HepG2 (cell line): ENCODE measurements around the gene NEDD8. TPM values are rescaled to one million over a fixed set of nuclear protein-coding genes. Genes with fewer than 3 reads are reported as not detected.

Source experiments
- E2F1 ChIP-seq: sonication (generic); formaldehyde crosslinking; IDR thresholded peaks from 2 replicates; pipeline ENCODE4 v1.5.0; 2020; ENCODE audit warnings: missing genetic modification reagents
- GZF1 ChIP-seq: sonication (generic); formaldehyde crosslinking; IDR thresholded peaks from 2 replicates; pipeline ENCODE4 v1.5.1; 2020; ENCODE audit warnings: mild to moderate bottlenecking, missing genetic modification reagents
- KAT7 ChIP-seq: IDR thresholded peaks from 2 replicates; pipeline ENCODE4 v1.6.1; 2018; ENCODE audit warnings: borderline replicate concordance, missing compliant biosample characterization
- KLF11 ChIP-seq: IDR thresholded peaks from 2 replicates; pipeline ENCODE4 v1.6.1; 2016; ENCODE audit warnings: missing compliant biosample characterization
- MIXL1 ChIP-seq: IDR thresholded peaks from 2 replicates; pipeline ENCODE4 v1.6.1; 2016
- NONO ChIP-seq, 2 experiments: fragments of 450-650 bp in 1 of 2; sonication (generic) in 1 of 2; formaldehyde crosslinking in 1 of 2; IDR thresholded peaks in 1 of 2; conservative IDR thresholded peaks in 1 of 2; 2 replicates each; pipeline versions ENCODE4 v1.6.1 to v1.8.0; 2017 to 2022; ENCODE audit warnings: mild to moderate bottlenecking in 1 of 2, missing genetic modification reagents in 1 of 2, moderate library complexity in 1 of 2
- NR2F6 ChIP-seq, 2 experiments: IDR thresholded peaks; 2 replicates each; pipeline ENCODE4 v1.6.1; 2016; ENCODE audit warnings: antibody characterized with exemption in 1 of 2, mild to moderate bottlenecking in 1 of 2
- ZBTB43 ChIP-seq: sonication (generic); formaldehyde crosslinking; conservative IDR thresholded peaks from 2 replicates; pipeline ENCODE4 v1.4.0; 2020; ENCODE audit warnings: missing genetic modification reagents
- ZNF136 ChIP-seq: sonication (generic); formaldehyde crosslinking; IDR thresholded peaks from 2 replicates; pipeline ENCODE4 v1.8.1; 2022; ENCODE audit warnings: low read depth, mild to moderate bottlenecking, moderate library complexity, missing genetic modification reagents
- ZNF263 ChIP-seq: sonication (generic); formaldehyde crosslinking; IDR thresholded peaks from 2 replicates; pipeline ENCODE4 v1.4.0; 2020; ENCODE audit warnings: missing genetic modification reagents
- ZNF3 ChIP-seq: IDR thresholded peaks from 2 replicates; pipeline ENCODE4 v1.7.0; 2017; ENCODE audit warnings: inconsistent platforms
- ZNF547 ChIP-seq: sonication (generic); formaldehyde crosslinking; IDR thresholded peaks from 2 replicates; pipeline ENCODE4 v1.5.1; 2020; ENCODE audit warnings: mild to moderate bottlenecking, missing genetic modification reagents
- ZNF710 ChIP-seq: sonication (generic); formaldehyde crosslinking; IDR thresholded peaks from 2 replicates; pipeline ENCODE4 v1.5.0; 2020; ENCODE audit warnings: mild to moderate bottlenecking, missing genetic modification reagents, borderline replicate concordance
- ZUFSP ChIP-seq: sonication (generic); formaldehyde crosslinking; IDR thresholded peaks from 2 replicates; pipeline ENCODE4 v1.9.0; 2021; ENCODE audit warnings: missing genetic modification reagents, mild to moderate bottlenecking, borderline replicate concordance
- polyA plus RNA-seq, 8 experiments: library from polyadenylated mRNA; depleted of rRNA in 3 of 8; stranded (reverse) in 7 of 8; unstranded in 1 of 8; fragments of >200 nt; fragmentation: Illumina TruSeq in 4 of 8; extraction: Trizol in 4 of 8; gene quantifications; 2 replicates each; pipeline versions ENCODE4 v1.2.1 to v1.2.3, GENCODE V29; 2011 to 2016; ENCODE audit warnings: low read depth in 4 of 8, missing spikeins in 1 of 8, mixed read lengths in 1 of 8; ENCODE audit not compliant: insufficient read depth in 1 of 8
- total RNA-seq, 5 experiments: library from RNA; depleted of rRNA; stranded (reverse); fragments of >200 nt; fragmentation: Illumina TruSeq; extraction: Trizol; gene quantifications; 2 replicates each; pipeline ENCODE4 v1.2.3, GENCODE V29; 2016; ENCODE audit warnings: low read depth in 1 of 5
- TF ChIP-seq, protein P1 (sequence below): sonication (generic); formaldehyde crosslinking; IDR thresholded peaks from 2 replicates; pipeline ENCODE4 v1.4.0; 2020; ENCODE audit warnings: mild to moderate bottlenecking, low read depth, missing genetic modification reagents
- TF ChIP-seq, protein P2 (sequence below): IDR thresholded peaks from 2 replicates; pipeline ENCODE4 v1.6.1; 2016; ENCODE audit warnings: low read depth, borderline replicate concordance
- TF ChIP-seq, protein P3 (sequence below): sonication (generic); formaldehyde crosslinking; IDR thresholded peaks from 2 replicates; pipeline ENCODE4 v1.8.0; 2022; ENCODE audit warnings: mild to moderate bottlenecking, missing genetic modification reagents, borderline replicate concordance
- TF ChIP-seq, protein P4 (sequence below): sonication (generic); formaldehyde crosslinking; IDR thresholded peaks from 2 replicates; pipeline ENCODE4 v1.8.0; 2022; ENCODE audit warnings: mild to moderate bottlenecking, missing genetic modification reagents

Gene NEDD8
- total and polyA plus RNA-seq, 2 of the 13 experiments (the other 11 are each of a cell fraction or from before 2014, with no cell fraction given), result 535 to 713 TPM

DNA sequence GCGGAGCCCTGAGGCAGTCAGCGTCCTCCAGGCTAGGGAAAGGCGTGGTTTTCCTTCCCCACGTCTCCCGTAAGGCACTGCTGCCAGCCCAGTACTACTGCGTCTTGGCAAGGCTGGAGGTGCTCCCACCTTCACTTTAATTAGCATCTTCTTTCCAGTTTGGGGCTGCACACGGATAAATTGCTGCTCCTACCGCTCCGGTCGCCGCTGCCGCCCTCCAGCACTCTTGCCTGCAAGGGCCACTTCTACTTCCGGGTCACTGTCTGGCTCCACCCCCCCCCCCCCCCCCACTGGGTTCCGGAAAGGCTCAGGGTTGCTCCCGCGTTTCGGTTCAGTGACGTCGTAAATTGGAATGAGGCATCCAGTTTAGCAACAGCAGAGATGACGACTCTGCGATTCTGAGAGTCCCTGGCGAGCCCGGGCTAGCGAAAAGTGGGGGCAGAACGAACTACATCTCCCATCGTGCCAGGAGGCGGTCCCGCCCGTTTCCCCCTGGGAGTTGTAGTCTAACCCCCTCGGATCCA, at the start of gene NEDD8 (continued):
- TF ChIP-seq NR2F6 (IDR thresholded peaks at IDR 0.05), result peak; percentile 42
- TF ChIP-seq NR2F6 (CRISPR knock-in tag; IDR thresholded peaks at IDR 0.05), result peak; percentile 64; the same call in 1 of the 2 replicates
- TF ChIP-seq KLF11 (CRISPR knock-in tag), result no peak
- peak; percentile 59; the same call in 1 of the 2 replicates for TF ChIP-seq GZF1 (CRISPR knock-in tag)
- TF ChIP-seq ZNF710 (CRISPR knock-in tag), result no peak; the same call in 1 of the 2 replicates
- TF ChIP-seq, protein P1, sequence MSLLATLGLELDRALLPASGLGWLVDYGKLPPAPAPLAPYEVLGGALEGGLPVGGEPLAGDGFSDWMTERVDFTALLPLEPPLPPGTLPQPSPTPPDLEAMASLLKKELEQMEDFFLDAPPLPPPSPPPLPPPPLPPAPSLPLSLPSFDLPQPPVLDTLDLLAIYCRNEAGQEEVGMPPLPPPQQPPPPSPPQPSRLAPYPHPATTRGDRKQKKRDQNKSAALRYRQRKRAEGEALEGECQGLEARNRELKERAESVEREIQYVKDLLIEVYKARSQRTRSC, result no peak
- TF ChIP-seq NONO (IDR thresholded peaks at IDR 0.05), result no peak
- no peak; the same call in 1 of the 2 replicates for TF ChIP-seq NONO (CRISPR knock-in tag; conservative IDR thresholded peaks at IDR 0.05)
- TF ChIP-seq KAT7 (CRISPR knock-in tag), result peak; percentile 95; the same call in 1 of the 2 replicates
- no peak for TF ChIP-seq ZUFSP (CRISPR knock-in tag)
- TF ChIP-seq, protein P2, sequence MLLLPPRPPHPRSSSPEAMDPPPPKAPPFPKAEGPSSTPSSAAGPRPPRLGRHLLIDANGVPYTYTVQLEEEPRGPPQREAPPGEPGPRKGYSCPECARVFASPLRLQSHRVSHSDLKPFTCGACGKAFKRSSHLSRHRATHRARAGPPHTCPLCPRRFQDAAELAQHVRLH, result peak; percentile 27; the same call in 1 of the 2 replicates
- TF ChIP-seq ZNF263 (CRISPR knock-in tag), result peak; percentile 31
- TF ChIP-seq ZBTB43, result no peak
- peak; percentile 99; the same call in 1 of the 2 replicates for TF ChIP-seq ZNF136 (CRISPR knock-in tag)
- TF ChIP-seq ZNF547, result peak; percentile 93
- TF ChIP-seq E2F1, result no peak
- TF ChIP-seq, protein P3, sequence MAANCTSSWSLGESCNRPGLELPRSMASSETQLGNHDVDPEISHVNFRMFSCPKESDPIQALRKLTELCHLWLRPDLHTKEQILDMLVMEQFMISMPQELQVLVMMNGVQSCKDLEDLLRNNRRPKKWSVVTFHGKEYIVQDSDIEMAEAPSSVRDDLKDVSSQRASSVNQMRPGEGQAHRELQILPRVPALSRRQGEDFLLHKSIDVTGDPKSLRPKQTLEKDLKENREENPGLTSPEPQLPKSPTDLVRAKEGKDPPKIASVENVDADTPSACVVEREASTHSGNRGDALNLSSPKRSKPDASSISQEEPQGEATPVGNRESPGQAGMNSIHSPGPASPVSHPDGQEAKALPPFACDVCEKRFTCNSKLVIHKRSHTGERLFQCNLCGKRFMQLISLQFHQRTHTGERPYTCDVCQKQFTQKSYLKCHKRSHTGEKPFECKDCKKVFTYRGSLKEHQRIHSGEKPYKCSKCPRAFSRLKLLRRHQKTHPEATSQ (CRISPR knock-in tag), result peak; percentile 38; the same call in 1 of the 2 replicates
- TF ChIP-seq MIXL1 (CRISPR knock-in tag), result peak; percentile 13; the same call in 1 of the 2 replicates
- TF ChIP-seq, protein P4, sequence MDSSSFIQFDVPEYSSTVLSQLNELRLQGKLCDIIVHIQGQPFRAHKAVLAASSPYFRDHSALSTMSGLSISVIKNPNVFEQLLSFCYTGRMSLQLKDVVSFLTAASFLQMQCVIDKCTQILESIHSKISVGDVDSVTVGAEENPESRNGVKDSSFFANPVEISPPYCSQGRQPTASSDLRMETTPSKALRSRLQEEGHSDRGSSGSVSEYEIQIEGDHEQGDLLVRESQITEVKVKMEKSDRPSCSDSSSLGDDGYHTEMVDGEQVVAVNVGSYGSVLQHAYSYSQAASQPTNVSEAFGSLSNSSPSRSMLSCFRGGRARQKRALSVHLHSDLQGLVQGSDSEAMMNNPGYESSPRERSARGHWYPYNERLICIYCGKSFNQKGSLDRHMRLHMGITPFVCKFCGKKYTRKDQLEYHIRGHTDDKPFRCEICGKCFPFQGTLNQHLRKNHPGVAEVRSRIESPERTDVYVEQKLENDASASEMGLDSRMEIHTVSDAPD (CRISPR knock-in tag), result no peak; the same call in 1 of the 2 replicates
- TF ChIP-seq ZNF3 (CRISPR knock-in tag), result no peak
